ENCODE results near the gene MCTP2.
"Not testable (repeated sequence)": the region's sequence is repeated elsewhere in the genome, so short reads cannot be mapped to it uniquely, and the experiment has no call there.

The MCTP2 gene

DNA sequence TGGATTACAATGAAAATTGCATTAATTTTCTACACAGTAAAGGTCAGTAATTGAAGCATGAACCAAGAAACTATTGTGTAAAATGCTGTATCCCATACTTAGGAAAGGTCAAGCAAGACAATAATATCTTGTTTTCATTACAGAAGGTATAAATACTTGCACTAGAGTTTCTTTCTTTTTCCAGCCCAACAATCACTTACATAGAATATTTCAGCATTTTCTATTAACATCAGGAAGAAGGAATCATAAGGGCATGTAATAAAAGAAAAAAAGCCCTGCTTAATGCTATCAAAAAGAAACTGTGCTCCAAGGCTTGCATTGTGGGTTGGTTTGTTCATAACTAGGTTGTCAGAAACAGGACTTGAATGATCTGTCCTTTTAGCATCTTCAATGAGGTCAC lies 215.1 kb downstream of the MCTP2 start:
- no peak for DNase-seq (ENCODE audit: low read depth in 3 of 3)

DNA sequence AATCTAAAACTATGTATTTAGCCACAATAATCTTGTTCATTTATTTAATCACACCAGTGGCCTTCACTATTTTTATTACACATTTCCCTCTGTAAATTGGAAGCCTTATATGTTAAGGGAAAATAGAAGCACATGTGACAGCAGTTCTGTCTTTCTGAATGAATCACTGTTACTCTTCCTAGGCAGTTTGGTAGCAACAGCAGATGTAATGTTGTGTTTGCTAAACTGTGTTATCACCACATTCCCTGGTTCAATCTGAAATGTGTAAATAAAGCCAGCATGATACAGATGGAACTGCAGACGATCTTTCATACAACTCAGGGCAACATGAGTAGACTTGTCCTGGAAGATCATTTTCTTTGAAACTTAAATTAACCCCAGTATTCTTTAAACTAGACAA lies 220.1 kb downstream of the MCTP2 start:
- no peak for DNase-seq (ENCODE audit: low read depth in 3 of 3)

DNA sequence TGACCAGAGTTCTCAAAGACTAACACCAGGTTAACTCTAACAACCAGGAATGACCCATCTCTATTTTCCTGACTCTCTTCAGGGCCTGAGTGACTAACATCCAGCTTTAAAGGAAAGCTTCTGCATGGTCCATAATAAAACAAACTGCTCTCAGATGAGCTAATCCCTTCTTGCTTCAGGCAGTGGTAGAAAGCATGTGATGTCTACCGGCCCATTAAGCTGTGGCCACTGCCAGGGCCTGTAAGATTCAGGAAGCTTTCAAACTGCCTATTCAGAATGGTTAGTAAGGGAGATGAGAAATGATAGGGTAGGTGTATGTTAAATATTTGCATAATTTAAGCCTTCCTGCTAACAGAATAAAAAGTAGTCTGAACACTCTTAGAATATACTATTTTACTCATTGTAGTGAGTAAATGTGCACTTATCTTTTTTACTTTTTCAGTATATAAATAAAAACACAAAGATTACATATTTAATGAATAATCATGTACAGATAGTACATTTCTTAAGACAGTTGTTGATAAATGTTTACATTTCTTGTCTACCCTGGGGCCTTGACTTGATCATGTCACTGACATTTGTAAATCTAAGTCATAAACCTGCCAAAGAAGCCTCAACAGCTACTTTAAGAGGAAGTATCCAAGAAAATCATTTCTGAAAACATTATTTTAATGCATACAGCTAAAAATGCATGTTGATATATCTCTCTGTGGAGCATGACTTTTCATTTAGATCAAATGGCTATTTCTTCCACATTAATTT lies 222.0 kb downstream of the MCTP2 start:
- no peak for DNase-seq (ENCODE audit: low read depth in 3 of 3)

DNA sequence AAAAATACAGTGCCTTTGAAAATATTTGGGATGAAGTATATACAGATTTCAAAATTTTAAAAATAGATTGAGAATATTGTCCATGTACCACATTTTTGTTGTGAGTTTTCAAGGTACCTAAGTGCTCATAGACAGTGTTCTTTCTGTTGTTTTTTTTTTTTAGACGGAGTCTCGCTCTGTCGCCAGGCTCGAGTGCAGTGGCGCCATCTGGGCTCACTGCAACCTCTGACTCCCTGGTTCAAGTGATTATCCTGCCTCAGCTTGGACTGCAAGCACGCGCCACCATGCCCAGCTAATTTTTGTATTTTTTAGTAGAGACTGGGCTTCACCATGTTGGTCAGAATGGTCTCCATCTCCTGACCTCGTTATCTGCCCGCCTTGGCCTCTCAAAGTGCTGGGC lies 223.9 kb downstream of the MCTP2 start:
- DNase-seq (ENCODE audit: low read depth in 3 of 3), result no peak

DNA sequence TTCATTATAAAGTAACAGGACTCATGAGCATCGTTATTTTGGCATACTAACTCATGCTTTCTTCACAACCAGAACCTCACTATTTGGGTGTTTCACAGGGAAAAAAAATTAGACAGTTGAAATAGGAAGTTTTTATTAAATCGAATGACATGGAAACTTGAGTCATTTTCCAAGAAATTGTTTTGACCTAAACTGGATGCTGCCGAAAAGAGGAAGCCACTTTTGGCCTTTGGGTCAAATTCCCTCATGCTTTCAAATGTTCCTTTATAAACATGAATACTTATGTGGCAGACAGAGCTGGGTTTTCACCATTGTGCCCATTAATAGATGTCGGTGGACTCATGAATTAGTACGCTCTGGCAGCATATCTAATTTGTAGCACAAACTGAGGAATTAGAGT lies 224.9 kb downstream of the MCTP2 start:
- no peak for DNase-seq (ENCODE audit: low read depth in 3 of 3)

DNA sequence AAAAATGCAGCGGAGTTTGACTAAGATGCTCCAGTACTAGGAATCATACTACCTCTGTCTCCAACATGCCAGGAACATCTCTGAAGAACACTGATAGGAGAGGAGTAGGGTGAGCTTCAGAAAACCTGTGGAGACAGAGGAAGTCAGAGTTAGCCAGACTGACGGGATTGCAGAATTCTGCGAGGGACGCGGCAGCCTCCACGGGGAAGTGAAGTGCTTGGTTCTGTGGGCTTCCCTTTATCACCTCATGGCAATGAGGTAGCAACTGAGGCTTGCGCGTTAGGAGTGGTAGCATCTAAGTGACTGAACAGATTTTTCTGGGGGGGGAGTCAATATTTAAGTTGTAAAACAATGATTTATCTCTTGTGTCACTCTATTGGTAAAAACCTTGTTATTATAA lies 226.3 kb downstream of the MCTP2 start:
- no peak for DNase-seq (ENCODE audit: low read depth in 3 of 3)

DNA sequence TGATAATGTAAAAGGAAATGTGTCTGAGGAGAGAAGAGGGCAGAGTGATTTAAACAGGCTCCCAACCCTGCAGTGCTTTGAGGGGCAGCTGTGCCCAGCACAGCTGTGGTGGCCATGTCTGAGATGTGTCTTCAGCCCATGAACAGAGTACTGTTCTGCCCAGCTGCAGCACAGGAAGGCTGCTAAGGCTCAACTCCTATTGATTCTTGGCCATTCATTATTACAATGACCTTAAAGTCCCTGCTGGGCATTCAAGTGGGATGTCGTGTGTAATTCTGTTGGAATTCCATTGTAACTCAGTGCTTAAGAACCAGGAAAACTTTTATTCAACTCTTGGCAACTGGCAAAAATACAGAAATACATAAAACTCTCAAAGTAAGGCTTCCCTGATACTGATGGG lies 229.3 kb downstream of the MCTP2 start:
- DNase-seq (ENCODE audit: low read depth in 3 of 3), result no peak

DNA sequence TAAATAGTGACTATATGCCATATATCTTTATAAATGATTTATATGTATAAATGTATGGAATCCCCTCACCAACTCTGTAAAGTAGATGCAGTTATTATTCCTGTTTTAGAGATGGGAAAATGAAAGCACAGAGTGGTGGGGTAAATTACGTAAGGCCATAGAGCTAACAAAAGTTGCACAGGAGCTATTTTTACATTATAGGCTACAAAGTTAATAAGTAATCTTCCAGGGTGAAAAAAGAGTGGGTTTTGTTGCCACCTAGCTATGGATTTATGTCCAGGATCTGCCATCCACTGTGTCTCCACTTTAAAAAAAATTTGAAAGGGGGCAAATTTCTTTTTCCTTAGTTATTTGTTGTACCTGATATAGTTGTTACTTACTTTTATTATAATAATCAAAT lies 235.7 kb downstream of the MCTP2 start:
- DNase-seq (ENCODE audit: low read depth in 3 of 3), result no peak

DNA sequence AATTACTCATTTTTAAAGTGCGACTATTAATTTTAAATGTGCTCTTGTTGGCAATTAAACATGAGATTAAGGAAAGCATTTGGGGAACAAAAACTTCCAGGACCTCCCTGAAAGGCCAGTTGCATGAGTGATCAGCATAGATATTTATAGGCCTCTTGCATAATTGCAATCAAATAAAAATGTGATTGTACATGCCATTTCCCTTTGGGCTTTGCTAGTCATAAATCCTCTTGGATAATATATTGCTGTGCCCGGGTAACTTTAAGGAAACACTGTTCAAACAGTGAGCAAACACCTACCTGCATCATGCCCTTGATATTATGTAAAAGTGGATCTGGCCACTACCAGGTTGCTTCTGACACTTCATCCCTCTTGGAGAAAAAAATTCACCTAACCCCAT lies 239.1 kb downstream of the MCTP2 start:
- DNase-seq (ENCODE audit: low read depth in 3 of 3), result no peak

DNA sequence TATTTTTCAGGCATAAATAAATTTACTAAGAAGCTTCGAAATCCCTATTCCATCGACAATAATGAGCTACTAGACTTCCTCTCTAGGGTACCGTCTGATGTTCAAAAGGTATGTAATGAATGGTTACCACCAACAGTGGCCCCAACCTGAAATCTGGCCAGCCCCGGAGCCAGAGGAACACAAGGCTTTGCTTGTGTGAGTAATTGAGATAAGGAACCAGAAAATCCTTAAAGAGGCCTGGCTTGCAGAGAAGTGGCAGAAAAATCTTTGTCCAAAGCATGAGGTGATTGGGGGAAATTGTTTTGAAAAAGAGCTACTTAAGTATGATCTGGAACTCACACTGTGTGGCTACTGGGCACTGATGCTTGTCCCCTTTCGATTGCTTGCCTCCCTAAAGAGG lies 245.3 kb downstream of the MCTP2 start:
- no peak for DNase-seq (ENCODE audit: low read depth in 3 of 3)

DNA sequence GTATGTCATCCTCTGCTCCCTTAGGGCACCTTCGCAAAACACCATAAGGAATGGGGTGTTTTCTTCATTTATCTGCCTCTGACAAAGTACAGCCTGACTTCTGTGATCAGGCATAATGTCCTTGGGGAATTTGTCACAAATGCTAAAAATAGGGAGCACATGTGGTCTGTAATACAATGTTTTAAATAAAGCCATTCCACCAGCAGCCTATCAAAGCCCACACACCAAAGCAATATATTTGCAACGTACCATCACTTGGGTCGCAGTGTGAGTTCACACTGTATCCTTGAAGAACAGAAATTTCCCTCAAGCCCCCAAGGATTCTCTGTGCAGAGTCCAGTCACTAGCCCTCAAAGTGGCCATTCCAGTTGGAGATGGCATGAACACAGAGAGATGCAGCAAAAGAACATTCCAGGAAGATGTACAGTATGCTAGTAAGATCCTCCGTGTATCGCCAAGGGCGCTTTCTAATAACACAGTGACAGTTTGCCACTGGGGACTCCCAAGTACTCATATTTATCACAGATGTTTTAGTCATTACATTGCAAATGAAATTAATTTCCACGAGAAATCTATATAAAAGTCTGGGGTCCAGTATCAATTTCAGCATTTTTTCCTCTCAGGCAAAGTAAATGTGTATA lies 246.7 kb downstream of the MCTP2 start:
- DNase-seq (ENCODE audit: low read depth in 3 of 3), result no peak

DNA sequence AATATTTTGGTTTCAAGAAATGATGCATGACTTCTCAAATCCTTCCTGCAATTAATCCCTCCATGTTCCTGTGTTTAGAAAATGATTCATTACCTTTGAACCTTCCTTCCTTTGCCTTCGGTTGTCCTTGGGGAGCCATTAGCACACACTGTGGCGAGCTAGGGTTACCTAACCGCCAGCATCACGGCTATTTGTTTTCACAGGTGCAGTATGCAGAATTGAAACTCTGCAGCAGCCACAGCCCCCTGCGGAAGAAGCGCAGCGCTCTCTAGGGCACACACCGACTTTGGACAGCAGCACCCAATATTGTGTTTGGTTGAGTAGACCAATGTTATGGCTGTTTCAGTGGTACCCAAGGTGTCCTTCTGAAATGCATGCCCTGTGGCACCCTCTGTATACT lies 247.4 kb downstream of the MCTP2 start:
- DNase-seq (ENCODE audit: low read depth in 3 of 3), result no peak

DNA sequence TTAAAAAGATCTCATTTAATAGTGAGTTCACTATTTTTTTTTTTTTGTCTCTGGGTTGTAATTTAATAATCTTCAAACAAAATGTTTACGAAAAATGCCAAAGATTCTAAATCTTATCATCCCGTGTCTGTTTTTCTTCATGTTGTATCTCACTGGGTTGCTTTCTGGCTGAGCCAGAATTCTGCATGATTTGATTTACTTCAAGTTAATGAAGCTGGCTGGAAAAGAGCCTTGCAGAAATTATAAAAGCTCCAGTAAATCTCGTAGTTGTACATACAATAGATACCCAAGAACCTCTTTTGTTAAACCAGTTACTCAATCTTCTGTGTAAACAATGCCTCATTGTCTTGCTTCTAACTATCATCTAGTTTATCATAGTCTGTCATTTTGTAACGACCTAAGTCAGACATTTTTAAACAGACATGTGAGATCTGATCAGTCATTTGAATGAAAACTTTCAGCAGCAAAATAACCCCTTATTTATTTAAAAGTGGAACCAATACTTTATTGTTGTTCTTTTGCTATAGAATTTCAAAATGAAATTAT lies 249.0 kb downstream of the MCTP2 start:
- DNase-seq (ENCODE audit: low read depth in 3 of 3), result no peak

DNA sequence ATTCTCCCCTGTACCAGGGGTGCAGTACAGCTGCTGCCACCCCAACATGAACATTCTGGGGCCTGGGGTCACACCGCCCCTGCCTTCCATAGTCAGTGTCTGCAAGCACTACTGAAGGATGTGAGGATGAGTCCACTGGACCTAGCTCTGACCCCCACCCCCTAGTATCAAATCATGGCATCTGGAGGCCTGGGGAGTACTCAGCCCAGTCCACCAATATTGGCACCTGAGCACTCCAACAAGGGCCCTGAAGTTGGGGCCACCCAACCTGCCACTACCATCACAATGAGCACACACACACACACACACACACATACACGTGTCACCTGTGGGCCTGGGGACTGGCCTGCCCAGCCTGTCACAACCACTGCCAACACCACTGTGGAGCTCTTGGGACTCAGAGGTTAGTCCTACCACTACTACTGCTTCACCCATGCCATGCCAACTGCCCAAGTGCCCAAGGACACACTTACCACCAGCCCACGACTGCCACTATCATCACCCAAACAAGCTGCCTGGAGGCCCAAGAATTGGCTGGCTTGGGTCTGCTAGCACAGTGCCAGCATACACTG lies 253.9 kb downstream of the MCTP2 start:
- no peak for DNase-seq (ENCODE audit: low read depth in 3 of 3)

DNA sequence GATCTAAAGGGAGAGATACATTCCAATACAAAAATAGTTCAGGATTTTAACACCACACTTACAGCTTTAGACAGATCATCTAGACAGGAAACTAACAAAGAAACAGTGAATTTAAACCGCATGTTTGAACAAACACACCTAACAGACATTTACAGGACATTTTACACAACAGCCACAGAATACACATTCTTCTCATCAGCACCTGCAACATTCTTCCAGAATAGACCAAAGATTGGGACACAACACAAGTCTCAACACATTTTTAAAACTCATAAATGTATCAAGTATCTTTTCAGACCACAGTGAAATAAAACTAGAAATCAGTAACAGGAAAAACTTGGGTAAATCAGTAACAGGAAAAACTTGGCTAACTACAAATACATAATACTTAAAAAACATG lies 256.3 kb downstream of the MCTP2 start:
- DNase-seq (ENCODE audit: low read depth in 3 of 3), result no peak

DNA sequence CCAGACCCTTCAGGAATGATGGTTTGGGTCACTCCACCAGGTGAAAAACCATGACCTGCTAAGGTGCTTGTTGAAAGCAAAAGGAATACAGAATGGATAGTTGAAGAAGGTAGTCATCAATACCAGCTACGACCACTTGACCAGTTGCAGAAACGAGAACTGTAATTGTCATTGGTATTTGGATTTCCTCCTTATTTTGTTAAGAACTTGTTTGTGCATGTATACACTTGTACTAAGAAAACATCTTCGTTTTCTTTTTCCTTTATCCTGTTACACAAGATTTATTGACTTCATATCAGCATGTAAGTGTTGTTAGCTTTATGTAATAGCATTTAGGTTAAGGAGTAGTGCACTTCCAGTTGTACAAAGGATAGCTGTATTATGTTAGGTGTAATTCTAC lies 261.8 kb downstream of the MCTP2 start:
- no peak for DNase-seq (ENCODE audit: low read depth in 3 of 3)

DNA sequence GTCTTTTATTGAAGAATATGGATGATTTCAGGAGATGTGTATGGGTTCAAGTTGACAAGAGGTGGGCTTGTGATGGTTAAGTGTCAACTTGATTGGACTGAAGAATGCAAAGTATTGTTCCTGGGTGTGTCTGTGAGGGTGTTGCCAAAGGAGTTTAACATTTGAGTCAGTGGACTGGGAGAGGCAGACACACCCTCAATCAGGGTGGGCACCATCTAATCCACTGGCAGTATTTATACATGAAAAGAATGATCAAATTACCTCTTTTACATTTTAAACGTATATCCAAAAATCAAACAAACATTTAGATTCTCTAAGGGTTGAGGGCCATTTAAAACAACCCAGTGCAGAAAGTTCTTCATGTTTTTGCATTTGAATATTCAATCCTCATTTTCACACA lies 262.2 kb downstream of the MCTP2 start:
- not testable (repeated sequence) for DNase-seq (ENCODE audit: low read depth in 3 of 3)

DNA sequence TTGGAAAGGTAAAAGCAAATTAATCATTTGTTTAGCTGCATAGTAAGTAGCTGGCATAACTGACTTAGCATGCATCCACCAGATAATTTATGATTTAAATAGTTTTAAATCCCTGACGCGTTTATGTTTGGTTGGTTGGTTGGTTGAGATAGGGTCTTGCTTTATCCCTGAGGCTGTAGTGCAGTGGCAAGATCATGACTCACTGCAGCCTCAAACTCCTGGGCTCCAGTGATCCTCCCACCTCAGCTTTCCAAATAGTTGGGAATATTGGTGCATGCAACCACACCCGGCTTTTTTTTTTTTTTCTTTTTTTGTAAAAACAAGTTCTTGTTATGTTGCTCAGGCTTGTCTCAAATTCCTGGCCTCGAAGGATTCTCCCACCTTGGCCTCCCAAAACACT lies 263.4 kb downstream of the MCTP2 start:
- no peak for DNase-seq (ENCODE audit: low read depth in 3 of 3)

DNA sequence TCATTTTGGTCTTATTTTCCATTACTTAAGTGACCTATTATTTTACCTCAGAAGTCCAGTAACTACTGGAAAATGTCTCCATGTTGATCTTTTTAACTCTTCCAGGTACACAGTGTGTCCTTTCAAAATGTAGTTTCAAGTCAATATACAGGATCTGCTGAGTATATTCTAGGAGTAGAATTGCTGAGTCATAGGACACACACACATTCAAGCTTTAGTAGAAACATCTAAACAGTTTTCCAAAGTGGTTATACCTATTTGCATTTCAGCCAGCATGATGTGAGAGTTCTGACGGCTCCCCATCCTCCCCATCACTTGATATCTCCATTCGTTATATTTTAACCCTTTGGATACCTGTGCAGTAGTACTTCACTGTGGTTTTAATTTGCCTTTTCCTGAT lies 271.9 kb downstream of the MCTP2 start:
- no peak for DNase-seq (ENCODE audit: low read depth in 3 of 3)

DNA sequence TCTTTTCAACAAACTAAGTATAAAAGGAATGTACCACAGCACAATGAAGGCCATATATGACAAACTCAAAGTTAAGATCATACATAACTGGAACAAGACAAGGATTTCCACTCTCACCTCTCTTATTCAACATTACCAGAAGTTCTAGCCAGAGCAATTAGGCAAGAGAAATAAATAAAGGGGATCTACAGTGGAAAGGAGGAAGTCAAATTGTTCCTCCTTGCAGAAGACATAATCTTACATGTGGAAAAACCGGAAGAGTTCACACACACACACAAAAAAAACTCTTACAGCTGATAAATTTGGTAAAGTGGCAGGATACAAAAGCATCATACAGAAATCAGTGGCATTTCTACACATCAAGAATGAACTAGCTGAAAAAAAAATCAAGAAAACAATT lies 277.9 kb downstream of the MCTP2 start:
- DNase-seq (ENCODE audit: low read depth in 3 of 3), result no peak

DNA sequence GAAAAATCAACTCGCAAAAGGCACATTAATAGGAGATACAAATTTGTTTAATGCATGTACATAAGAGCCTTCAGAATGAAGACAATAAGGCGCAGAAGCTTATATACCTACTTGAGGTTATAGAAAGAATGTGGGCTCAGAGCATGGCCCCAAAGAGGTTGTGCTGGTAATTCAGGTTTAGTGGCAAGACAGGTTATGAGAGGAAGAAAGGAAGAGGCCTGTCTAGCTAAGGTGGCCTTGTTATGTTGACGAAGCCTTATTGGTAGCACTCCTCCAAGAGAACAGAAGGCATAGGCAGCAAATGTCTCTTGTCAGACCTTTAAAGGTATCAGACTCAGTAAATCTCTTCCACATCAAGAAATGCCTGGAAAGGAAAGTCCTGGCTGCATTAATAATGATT lies 290.8 kb downstream of the MCTP2 start:
- no peak for DNase-seq (ENCODE audit: low read depth in 3 of 3)

DNA sequence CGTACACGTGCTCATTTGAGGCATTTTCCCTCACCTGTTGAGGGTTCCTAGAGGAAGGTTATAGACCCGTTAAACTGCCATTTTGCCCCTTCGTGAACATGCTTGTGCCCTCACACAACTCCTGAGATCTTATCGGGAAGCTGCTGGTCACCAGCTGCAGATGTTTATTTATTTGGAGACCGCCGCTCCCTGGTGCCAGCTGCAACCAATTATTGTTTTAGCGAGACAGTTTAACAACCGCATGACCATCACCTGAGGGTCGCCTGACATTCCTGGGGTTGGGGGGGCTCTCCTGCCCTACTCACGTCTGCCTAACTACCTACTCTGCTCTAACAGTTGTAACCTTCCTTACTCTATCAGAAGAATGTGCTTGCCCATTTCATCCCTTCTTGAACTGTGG lies 292.5 kb downstream of the MCTP2 start:
- DNase-seq (ENCODE audit: low read depth in 3 of 3), result no peak

DNA sequence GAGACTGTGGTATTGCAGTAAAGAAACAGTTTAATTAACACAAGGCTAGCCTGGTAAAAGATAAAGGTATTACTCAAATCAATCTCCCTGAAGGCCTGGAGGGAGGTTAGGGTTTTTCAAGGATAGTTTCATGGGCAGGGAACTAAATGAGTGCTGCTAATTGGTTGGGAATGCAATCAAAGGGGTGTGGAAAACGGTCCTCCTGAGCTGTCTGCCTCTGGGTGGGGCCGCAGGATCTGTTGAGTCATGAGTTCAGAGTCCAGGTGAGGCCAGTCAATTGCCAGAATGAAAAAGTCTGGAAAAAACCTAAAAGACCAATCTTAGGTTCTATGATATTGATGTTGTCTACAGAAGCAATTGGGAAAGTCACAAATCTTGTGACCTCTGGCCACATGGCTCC lies 293.2 kb downstream of the MCTP2 start:
- DNase-seq (ENCODE audit: low read depth in 3 of 3), result no peak

All from stimulated activated CD4-positive, alpha-beta T cell treated with anti-CD3 and anti-CD28 coated beads, TNF-alpha, amount 100 ng/mL, for 4 hours (primary cell).